ENCODE results near the gene NCF2. TPM values are rescaled to one million over a fixed set of nuclear protein-coding genes. Genes with fewer than 3 reads are reported as not detected.

NCF2 gene
- total RNA-seq, 6 experiments from 2014 or later: 0.61 to 2.8 (median 1.5) TPM

- Mint-ChIP-seq H3K36me3 (ENCODE audit: low read depth) (no peaks in the 10 kb centered on the region), H3K27me3 (ENCODE audit: insufficient read depth) (peaks cover 3% of the 10 kb centered on the region), H3K4me1 (ENCODE audit: low read depth) (peaks cover 59% of the 10 kb centered on the region), H3K9me3 (no peaks in the 10 kb centered on the region), H3K4me3 (no peak overlapping the region), H3K27ac (no peak overlapping the region)
- DNase-seq: no peak
- no peak for TF ChIP-seq CTCF (IDR thresholded peaks at IDR 0.05)
Observed at GRCh38 chr1:183570451-183570850, 19.8 kb downstream of the NCF2 start.

- Mint-ChIP-seq H3K4me3 (no peak overlapping the region), H3K9me3 (no peaks in the 10 kb centered on the region), H3K27me3 (ENCODE audit: insufficient read depth) (peaks cover 3% of the 10 kb centered on the region), H3K27ac (peak overlapping the region; percentile 38; the same call in 1 of the 2 replicates), H3K36me3 (ENCODE audit: low read depth) (no peaks in the 10 kb centered on the region), H3K4me1 (ENCODE audit: low read depth) (peaks cover 64% of the 10 kb centered on the region)
- no peak for DNase-seq
- no peak for TF ChIP-seq CTCF (IDR thresholded peaks at IDR 0.05)
Observed at GRCh38 chr1:183569801-183570200, 20.5 kb downstream of the NCF2 start.

GRCh38 chr1:183569141-183569540 lies 21.1 kb downstream of the NCF2 start:
- Mint-ChIP-seq H3K4me1 (ENCODE audit: low read depth) (peaks cover 64% of the 10 kb centered on the region), H3K9me3 (no peaks in the 10 kb centered on the region), H3K4me3 (peak overlapping the region; percentile 7; the same call in 1 of the 2 replicates), H3K36me3 (ENCODE audit: low read depth) (no peaks in the 10 kb centered on the region), H3K27me3 (ENCODE audit: insufficient read depth) (peaks cover 3% of the 10 kb centered on the region), H3K27ac (peak overlapping the region; percentile 21; the same call in 1 of the 2 replicates)
- peak; percentile 16 for DNase-seq
- TF ChIP-seq CTCF (IDR thresholded peaks at IDR 0.05): no peak

- Mint-ChIP-seq H3K36me3 (ENCODE audit: low read depth) (no peaks in the 10 kb centered on the region), H3K4me1 (ENCODE audit: low read depth) (peaks cover 64% of the 10 kb centered on the region), H3K4me3 (no peak overlapping the region; the same call in 1 of the 2 replicates), H3K27me3 (ENCODE audit: insufficient read depth) (peaks cover 3% of the 10 kb centered on the region), H3K9me3 (no peaks in the 10 kb centered on the region), H3K27ac (no peak overlapping the region)
- TF ChIP-seq CTCF (IDR thresholded peaks at IDR 0.05): no peak
- no peak for DNase-seq
Observed at GRCh38 chr1:183568176-183569021, 21.9 kb downstream of the NCF2 start.

DNA sequence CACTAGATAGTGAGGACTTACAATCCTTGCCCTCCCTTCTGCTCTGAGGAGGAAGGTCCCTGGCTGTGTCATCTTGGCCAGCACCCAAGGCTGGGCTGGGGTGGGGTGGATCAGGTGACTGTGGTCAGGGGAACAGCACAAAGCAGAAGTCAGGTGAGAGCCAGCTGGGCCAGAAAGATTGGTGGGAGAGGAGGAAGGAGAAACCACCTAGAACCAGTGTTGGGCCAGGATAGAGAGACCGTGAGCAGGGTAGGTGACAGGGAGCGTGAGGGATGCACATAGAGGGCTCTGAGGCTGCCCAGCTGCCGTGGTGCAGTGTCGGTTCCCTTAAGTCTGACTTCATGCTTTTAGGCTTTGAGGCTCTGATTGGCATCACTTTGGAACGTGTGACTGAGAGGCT lies 22.7 kb downstream of the NCF2 start:
- DNase-seq: no peak
- Mint-ChIP-seq H3K27ac (peak overlapping the region; percentile 17; the same call in 1 of the 2 replicates), H3K4me1 (ENCODE audit: low read depth) (peaks cover 58% of the 10 kb centered on the region), H3K27me3 (ENCODE audit: insufficient read depth) (peaks cover 2% of the 10 kb centered on the region), H3K36me3 (ENCODE audit: low read depth) (no peaks in the 10 kb centered on the region), H3K4me3 (no peak overlapping the region), H3K9me3 (no peaks in the 10 kb centered on the region)
- no peak for TF ChIP-seq CTCF (IDR thresholded peaks at IDR 0.05)

Data from HFFc6 (cell line).